ELF-1 (cell line): Measurements from ENCODE around the gene ETNK2.

Experiments used
- DNase-seq: peaks from one replicate; pipeline ENCODE4 v3.0.0-alpha.2; 2016; ENCODE audit warnings: low read depth, low spot score

Gene ETNK2

DNA sequence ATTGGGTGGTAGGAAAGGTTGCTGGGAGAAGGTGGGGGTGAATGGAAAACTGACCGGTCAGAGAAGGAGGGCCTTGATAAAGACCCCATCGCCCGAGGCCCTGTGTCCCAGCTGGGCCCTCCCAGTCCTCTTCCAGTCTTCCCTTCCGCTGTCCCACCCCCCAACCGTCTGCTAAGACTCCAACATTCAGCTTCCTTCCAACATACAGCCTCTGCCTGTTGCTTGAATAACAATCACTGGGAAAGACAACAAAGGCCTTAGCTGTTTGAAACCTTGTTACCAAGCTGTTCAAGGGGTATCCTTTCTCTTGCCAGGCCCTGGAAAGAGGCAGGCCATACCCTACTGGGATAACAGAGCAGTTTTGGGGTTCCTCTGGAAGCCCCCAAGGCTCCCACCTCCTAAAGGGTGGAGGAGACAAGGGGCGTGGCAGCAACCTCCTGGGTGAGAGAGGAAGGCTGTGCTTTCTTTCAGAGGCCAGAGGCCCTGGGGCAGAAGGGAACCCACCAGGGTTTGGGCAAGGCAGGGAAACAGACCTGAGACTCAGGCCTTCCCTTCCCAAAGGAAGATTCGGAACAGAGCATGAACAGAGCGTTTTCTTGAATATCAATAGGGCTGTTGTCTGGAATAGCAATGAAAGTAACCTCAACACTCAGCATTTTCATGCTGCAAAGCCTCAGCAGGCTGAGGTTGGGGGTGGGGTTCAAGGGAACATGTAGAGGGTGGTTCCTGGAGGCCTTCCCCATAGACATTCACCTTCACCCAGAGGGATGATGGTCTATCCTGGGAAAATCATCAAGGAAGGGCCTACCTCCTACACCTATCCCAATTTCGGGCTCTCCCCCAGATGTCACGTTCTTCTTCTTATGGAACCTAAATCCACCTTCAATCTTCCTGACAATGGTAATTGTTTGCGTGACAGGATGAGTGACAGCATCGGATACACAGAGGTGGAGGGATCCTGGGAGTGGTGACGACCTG lies 4.1 kb downstream of the ETNK2 start:
- peak; percentile 81 for DNase-seq

DNA sequence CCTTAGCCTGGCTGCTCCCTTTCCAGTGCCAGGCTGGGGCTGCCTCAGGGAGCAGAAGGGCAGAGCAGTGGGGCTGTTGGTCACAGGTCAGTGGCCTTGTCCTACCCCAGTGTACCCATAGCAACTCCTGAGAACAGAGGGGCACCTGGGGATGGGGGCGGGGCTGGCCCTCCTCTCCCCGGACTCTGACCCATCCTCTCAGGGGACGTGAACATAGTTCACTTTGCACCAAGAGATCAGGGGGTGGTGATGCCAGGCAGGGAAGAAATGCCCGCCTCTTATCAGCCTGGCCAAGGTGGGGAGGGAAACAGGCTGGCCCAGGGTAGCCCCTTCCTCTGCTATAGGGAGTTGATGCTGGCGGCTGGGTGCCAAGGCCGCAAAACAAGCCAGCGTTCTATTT lies 4.9 kb downstream of the ETNK2 start:
- DNase-seq: no peak

DNA sequence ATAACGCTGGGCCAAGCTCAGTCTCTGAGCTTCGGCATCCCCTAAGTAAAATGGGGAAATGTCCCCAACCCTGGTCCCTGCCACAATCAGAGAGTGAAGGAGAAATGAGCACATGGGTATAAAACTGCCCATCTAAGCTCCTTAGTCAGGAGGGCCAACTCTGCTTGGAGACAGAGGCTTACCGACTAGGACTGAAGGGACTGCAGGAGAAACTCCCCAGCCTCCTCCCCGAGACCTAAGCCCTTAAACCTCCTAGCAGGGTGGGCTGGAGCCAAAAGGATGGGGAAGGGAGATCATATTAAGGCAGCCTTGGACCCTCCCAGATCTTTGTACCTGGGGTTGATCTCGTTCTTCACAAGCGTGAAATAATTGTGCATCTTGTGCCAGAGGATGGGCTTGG lies 5.5 kb downstream of the ETNK2 start:
- DNase-seq: no peak

DNA sequence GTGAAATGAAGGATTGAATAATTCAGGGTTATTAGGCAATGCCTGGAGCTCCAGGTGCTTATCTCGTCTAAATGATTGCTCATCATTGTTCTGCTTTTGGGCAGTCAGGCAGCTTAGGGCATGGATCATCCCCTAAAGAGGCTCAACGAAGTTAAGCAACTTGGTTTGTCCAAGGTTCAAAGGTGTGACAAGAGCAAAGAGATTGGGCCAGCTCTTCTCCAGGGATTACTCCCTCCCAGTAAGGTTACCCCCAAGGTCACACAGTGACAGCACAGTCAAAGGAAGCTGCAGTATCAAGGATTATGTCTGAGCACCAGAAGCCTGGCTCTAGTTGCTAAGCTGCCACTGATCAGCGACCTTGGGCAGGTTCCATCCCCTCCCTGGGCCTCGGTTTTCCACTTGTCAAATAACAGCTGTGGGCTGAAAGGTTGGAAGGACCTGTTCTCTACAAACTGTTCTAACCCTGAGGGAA lies 6.8 kb downstream of the ETNK2 start:
- no peak for DNase-seq

DNA sequence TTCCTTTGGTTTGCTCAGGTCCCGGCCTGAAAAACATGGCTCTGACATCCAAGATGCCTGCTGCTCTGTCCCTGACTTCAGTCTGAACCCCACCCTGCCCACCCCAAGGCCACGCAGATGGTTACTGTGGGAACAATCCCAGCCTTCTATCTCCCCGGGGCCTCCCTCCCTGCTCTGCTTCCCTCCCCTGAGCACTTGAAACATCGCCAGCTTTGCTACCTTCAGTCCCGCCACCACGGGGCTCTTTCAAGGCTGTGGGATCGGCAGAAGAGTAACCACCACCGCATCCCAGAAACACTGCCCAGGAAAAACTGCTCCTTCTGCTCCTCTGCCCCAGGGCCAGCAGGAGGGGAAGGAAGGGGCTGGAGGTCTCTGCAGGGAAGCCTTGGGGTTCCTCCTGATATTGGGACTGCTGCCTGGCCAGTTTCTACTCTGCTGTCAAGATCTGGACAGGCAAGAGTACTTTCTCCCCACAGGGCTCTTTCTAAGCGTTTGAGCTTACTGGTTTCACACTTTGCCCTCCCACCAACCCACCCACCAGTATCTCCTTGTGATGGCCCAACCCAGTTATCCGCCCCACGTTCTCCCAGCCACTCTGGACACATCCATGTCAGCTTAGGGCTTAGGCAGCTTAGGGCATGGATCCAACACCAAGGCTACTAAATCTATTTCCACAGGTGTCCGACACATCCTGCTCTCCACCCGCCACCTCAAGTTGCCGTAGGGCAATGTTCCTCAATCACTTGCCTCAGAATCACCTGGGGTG lies 8.4 kb downstream of the ETNK2 start:
- no peak for DNase-seq

DNA sequence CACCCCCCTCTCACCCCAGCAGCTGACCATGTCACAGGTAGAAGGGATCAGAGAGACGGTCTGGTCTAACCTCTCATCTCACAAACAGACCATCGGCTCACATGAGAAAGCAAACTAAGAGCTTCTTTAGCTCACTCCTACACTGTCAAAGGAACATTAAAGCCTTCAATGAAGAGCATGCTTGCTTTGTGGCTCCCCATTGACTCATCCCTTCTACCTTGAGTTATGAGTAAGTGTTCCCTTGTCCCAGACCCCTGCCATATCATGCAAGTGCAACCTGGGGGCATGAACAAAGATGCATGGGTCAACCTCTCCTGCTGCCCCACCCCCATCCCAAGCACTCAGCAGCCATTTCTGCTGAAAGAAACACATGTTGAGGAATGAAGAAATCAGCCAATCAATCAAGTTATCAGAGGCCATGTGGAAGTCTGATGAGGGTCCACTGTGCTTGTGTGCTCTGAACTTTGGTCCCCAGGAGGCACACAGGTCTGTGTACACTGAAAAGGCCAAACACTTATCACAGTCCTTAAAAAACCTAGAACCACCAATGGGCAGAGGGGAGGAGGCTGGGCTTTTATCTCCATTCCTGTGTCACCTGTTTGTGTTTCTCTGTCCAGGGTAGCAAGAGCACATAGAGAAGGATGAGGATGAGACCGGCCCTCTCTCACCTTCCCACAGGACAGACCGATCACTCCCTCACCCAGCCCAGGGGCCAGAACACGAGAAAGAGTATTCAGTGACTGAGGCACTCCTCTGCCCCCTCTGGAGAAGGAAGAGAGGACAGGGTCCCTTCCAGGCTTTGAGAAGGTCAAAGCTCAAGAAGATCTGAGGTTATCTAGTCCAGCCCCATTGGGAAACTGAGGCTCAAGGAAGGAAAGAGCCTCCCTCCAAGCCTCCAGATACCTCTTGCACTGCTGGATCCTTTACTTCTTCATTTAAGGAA lies 9.5 kb downstream of the ETNK2 start:
- no peak for DNase-seq

DNA sequence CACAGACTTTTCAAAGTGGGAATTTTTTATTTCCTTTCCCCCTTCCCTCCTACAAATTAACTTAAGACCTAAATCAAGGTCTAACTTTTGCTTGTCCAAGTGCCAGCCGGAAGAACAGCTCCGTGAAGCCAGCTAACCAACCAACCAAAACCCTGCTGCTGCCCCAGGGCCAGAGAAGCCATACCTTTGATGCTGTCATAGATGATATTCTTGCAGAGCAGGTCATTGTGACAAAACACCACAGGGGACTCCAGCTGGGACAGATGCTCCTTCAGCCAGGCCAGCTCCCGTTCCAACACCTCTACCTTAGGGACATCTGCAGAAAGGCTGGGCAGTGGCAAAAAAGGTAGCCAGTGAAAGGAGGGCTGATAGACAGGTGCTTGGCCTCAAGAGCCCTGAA lies 10.7 kb downstream of the ETNK2 start:
- DNase-seq: no peak

DNA sequence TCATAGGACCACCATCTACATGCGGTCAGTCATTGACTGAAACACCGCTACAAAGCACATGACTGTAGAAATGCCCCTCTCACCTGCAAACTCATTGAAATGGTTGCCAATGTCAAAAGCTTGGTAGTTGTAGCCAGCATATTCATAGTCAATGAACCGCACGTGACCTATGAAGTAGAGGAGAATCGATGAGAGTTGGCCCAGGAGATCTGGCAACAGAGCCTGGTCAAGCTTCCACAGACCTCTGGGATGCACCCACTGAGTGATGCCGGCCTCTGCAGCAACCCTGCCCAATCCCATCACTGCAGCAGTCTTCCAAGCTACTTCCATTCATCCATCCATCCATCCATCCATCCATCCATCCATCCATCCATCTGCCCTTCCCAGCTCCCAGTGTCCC lies 11.9 kb downstream of the ETNK2 start:
- DNase-seq: no peak

DNA sequence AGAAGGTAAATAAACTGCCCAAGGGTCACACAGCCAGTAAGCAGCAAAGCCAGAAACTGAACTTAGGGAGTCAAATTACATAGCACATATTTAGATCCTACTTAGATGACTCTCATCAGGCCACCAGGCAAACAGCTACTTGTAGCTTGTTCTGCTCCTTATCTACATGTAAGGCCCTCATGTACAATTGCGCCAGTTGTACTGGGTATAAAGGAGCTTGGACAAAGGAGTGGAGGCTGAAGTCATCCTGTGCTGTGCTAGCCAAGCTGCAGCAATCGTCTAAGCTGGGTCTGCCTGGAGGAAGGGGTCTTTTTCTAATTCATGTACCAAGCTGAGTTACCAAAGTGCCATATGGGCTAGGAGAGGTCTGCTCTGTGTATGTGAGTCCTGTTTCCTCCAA lies 12.8 kb downstream of the ETNK2 start:
- no peak for DNase-seq

DNA sequence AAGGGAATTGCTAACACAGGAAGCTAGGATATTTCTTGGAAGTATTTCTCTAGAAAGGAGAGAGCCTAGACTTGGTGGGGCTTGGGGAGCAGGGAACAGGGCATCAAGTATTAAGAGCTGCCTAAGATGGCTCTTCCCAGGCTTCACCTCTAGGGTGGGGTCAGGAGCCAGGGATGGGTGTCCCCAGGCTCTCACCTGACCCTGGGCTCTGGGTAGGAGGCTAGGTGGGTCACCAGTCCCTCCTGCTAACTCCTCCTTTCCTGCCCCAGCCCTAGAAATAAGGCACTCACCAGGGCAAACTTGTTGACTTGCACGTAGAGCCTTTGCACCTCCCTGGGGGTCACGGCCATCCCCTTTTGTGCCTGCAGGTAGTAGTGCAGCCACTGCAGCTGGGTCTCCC lies 15.0 kb downstream of the ETNK2 start:
- no peak for DNase-seq

DNA sequence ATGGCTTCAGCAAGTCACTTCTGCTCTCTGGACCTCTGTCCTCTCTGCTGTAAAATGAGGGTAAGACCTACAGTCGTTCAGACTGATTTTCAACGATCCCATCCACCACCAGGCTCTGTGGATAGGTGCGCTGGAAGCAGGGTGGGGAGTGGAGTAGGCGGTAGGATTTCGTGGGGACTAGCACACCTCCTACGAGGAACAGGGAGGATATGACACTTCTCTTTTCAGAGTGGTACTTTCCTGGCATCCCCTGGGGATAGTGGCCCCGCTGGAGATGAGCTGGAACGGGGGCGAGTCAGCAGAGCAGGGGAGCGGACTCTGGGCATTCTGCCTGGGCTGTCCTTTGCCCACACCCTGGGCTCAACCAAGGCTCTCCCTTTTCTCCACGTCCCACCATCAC lies 17.7 kb downstream of the ETNK2 start:
- no peak for DNase-seq

DNA sequence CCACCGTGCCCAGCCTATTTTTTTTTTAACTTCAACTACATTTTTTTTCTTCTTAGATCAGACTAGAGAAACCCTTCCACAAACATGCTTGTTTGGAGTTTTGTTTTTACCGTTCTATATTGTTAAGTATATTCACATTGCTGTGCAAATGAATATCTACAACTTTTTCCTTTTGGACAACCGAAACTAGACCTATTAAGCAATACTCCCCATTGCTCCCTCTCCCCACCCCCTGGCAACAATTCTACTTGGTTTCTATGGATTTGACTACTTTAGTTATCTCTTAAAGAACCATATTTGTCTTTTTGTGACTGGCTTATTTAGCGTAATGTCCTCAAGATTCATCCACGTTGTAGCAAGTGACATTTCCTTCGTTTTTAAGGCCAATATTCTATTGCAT lies 19.1 kb downstream of the ETNK2 start:
- no peak for DNase-seq

DNA sequence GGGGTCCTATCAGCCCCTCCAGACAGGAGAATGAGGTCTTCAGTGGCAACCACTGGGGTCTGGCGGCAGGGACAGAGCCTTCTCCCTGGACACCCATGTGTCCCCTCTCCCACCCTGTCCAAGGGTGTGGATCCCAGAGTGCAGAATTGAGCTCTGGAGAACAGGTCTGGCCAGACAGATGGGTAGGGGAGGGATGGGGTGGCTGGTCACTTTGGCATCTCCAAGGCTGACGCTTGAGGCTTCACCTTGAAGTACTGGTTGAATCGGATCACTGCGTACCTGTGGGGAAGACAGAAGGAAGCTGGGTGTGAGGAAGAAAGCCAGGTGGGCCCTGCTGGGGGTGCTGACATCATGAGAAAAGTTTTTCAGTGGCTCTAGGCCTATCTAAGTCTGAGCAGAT lies 19.9 kb downstream of the ETNK2 start:
- no peak for DNase-seq

DNA sequence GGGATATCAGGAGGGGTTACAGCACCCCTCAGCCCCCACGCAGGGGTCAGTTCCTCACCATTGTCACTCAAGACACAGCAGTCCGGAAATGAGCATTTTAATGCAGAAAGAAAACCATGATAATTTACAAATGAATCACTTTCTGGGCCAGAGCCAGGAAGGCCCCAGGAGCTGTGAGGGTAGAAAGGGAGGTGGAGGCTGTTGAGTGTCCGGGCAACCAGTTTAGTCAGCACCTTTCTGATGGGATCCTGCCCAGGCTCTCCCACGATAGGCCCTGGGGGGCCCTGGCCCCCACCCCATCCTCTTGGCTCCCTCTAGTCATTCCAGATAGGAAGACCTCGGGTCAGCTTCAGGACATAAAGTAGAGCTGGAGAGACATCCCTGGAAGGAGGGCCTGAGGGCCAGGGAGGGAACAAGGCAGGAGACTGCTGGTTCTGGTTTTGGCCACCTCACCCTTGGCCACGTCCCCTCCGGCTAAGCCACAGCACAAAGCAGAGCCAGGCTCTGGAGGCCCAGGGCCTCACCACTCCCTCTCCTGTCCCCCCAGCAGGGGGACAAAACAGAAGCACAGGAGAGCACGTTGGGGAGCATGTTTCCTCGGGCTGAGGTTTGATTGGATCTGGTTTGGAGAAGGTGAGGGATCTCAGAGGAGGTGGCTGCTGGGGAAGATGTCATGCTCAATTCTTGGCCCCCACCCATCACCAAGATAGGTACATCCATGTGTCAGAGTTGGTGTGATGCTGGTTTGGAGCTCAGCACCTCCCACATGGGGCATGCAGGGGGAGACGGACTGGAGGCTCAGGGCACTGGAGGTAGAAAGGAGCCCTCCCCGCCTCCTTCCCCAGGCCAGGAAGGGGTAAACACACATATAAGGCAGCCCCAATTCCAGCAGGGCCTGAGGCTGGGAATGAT lies 20.6 kb downstream of the ETNK2 start:
- DNase-seq: peak; percentile 49

DNA sequence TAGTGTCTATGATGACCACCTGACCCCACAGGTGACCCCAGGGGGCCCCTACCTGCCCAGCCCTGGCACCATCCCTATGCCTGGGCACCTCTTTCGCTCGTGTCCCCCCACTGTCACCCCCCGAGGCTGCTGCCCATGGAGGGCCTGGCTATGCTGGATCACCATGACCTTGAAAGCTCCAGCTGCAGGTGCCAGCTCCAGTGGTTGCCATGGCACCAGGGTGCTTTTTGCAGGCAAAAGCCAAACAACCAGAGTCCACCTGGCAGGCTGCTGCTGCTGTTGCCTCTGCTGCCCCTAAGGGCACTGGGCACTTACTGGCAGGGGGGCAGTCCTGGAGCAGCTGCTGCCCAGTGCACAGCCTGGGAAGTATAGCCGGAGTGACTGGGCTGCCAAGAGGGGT lies 21.7 kb downstream of the ETNK2 start:
- no peak for DNase-seq

DNA sequence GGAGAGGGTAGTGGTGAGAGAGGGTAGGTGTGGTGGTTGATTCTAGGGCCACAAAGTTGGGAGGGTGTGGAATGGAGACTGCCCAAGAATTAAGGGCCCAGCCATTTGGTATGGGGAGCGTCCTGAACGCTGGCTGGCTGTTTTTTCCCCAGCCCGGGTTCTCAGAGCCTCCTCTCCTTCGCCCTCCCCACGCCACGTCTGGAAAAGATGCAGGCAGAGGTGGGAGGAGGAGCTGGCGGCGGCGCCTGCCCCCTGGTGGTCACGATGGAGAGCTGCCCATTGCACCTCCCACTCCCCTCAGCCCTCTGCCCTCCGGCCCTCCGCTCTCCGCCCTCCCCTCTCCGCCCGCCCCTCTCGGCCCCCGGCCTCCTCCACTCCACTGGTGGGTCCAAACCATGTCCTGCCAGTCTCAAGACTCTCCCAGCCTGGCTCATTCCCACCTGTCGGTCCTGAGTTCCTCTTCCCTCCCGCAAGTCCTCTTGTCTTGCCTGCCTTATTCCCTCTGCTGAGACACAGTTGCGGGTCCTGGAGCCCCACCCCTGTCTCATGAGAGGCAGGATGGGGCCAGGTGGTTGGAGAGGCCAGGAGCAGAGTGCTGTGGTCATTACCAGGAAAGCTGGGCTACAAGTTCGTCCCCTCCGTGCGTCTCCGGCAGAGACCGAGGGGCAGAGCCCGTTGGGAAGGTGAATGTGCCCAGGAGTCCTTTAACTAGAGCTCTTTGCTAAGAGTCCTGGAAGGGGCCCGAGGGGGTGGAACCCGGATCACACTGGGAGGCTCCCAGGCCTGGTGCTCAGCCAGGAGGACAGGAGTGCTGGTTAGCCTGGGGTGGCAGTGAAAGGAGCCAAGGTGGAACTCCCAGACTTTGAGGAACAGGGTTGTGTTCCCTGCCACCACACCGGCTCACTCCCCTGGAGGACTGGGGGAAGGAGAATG lies 22.6 kb downstream of the ETNK2 start:
- peak; percentile 88 for DNase-seq

DNA sequence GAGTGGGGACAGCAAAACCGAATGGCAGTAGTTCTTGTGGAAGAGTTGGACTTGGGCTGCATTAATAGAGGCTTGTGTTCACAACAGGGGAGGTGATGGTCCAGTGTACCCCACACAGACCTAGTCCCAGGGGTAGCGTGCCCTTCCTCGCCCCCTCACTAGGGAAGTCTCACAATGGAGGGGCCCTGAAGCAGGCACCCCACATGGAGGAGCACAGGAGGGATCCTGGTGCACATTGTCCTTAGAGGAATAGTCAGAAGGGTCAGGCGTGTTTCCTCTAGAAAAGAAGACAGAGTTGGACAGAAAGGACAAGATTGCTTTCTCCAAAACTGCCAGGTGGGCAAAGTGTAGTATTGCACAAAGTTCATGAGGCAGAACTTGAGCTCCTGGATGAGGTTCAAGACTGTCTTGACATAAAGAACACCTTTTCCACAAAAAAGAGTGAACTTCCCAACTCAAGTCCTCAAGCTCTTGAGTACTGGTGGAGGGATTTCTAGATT lies 23.3 kb downstream of the ETNK2 start:
- DNase-seq: no peak

DNA sequence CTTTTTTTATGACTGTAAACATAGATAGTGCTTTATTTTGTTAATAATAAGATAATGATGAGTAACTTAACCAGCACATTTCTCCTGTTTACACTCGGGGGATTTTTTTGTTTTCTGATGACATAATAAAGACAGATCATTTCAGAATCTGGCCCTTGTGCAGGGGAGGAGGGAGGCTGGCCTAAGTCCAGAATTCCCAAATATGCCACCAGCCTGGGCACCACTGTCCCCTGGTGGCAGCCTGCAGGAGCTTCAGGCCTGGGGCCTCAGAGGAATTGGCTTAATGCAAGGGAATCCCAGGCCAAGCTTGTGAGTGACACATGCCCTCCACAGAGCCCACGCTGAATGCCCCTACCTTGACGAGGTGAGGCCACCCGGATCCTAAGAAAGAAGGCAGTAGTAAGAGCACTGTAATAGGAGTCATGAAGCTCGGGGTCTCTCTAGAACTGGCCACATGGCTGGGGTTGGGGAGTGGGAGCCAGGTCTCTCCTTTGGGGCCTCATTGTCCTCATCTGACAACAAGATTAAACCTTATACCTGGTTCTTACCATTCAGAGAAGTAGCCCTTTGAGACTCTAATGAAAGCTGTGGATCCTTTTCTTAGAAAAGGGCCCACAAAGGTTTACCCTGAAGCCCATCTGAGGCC lies 24.1 kb downstream of the ETNK2 start:
- DNase-seq: peak; percentile 73

DNA sequence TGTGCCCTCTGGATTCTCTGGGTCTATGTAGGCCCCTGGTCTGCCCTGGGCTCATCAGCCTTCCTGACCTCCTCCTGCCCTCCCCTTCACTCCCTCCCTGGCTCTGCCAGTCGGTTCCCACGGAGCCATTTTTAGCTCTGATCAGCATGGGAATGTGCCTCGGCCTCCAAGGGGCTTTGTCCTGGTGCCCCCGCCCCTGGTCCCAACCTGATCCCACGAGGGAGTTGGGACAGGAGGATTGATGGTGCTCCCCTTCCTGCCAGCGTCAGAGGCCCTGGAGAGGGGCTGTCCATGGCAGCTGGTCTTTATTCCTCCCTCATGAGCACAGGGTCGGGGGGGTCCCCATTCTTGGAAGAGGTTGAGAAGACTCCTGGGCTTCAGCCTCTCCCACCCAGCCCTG lies 24.9 kb downstream of the ETNK2 start:
- DNase-seq: no peak
